ENCODE results near the gene KCNK13.
"Not testable (repeated sequence)": the region's sequence is repeated elsewhere in the genome, so short reads cannot be mapped to it uniquely, and the experiment has no call there.

Gene KCNK13

DNA sequence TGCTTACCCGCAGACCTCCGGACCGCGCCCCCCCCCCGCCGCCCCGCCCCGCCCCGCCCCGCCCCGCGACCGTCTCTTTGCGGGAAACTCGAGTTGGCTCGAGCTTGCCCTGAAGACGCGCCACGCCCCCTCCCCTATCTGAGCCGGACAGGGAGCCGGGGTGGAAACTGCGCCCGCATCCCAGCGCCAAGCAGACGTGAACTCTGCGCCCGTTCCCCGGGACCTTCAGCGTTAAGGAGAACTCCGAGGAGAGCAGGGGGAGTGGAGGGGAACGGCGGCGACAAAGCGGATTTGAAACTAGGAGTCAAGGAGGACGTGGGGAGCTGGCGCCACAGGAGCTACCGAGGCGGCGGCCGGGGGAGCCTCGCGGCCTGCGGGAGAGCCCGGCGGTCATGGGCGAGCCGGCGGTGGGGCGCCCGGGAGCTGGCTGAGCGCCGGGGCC is at the start of gene KCNK13:
TSS of gene KCNK13 (plus strand) at position 310 of the 442 bp plus-strand sequence. CDS start 212 bp downstream, outside the sequence.
- no peaks in the 10 kb centered on the region for H3K36me3 Mint-ChIP-seq
- H3K4me3 Mint-ChIP-seq, result peak within 1 kb of the TSS; percentile 74
- DNase-seq, result peak; percentile 29
- peaks cover 76% of the 10 kb centered on the region for H3K27me3 Mint-ChIP-seq
- H3K9me3 Mint-ChIP-seq, result no peaks in the 10 kb centered on the region
- peaks cover 24% of the 10 kb centered on the region for H3K4me1 Mint-ChIP-seq
- CTCF ChIA-PET, result interaction anchor here (1.5 kb wide), 1 partner anchor 174 kb away, joined by 5 read pairs; no protein-coding TSS in a partner anchor
- peak within 1 kb of the TSS; percentile 77 for H3K27ac Mint-ChIP-seq

DNA sequence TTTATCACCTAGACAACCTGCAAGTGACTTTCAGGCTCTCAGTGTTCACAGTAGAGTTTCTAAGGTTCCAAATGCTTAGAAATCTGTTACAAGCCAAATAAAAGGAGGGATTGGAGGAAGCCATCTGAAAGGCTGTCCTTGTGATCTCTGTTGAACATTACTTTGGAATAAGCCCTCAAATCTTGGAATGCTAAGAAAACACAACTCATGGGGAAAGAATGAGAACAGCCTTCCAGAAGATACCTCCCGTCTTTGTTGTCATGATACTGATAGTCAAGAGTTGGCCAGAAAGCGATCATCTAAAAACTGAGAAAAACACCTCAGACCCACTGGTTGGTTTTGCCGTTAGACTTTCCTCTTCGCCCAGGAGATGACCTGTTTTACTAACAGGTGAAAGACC is 44.4 kb upstream of the KCNK13 start:
- Mint-ChIP-seq H3K27ac (no peak overlapping the region), H3K36me3 (peaks cover 67% of the 10 kb centered on the region)

DNA sequence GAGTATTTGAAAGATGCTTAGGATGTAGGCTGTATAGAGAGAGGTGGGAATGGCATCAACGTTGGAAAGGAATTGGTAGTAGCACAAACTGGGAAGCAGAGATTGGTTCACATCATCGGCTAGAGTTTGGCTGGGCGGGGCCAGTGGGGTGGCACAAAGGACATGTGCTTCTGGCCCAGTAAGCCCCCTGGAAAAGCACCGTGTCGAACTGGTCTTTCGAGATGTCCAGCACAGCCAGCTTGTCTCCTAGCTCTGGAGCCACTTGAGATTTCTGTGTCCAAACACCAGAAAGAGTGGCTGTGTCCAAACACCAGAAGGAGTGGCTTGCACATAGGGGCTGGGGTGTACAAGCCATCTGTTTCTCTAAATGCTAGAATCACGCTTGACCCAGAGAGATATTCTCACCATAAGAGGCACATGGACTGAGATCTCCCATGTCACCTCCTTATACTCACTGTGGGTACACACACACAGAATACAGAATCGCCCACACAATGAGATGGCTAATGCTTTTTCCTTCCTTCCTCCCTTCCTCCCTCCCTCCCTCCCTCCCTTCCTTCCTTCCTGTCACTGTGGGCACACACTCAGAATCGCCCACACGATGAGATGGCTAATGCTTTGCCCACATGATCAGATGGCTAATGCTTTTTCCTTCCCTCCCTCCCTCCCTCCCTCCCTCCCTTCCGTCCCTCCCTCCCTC is 41.8 kb upstream of the KCNK13 start:
- H3K4me1 Mint-ChIP-seq, result peaks cover 3% of the 10 kb centered on the region
- peak overlapping the region; percentile 12 for H3K27ac Mint-ChIP-seq
- no peak for DNase-seq
- CTCF ChIA-PET, result no interaction called here
- H3K36me3 Mint-ChIP-seq, result peaks cover 67% of the 10 kb centered on the region
- H3K4me3 Mint-ChIP-seq, result no peak overlapping the region
- no peaks in the 10 kb centered on the region for H3K27me3 Mint-ChIP-seq
- H3K9me3 Mint-ChIP-seq, result no peaks in the 10 kb centered on the region

More for the DNA sequence above, 44.4 kb upstream of the KCNK13 start:
- CTCF ChIA-PET, result no interaction called here
- peaks cover 3% of the 10 kb centered on the region for H3K9me3 Mint-ChIP-seq
- peaks cover 3% of the 10 kb centered on the region for H3K4me1 Mint-ChIP-seq
- H3K27me3 Mint-ChIP-seq, result no peaks in the 10 kb centered on the region
- no peak overlapping the region for H3K4me3 Mint-ChIP-seq
- no peak for DNase-seq

DNA sequence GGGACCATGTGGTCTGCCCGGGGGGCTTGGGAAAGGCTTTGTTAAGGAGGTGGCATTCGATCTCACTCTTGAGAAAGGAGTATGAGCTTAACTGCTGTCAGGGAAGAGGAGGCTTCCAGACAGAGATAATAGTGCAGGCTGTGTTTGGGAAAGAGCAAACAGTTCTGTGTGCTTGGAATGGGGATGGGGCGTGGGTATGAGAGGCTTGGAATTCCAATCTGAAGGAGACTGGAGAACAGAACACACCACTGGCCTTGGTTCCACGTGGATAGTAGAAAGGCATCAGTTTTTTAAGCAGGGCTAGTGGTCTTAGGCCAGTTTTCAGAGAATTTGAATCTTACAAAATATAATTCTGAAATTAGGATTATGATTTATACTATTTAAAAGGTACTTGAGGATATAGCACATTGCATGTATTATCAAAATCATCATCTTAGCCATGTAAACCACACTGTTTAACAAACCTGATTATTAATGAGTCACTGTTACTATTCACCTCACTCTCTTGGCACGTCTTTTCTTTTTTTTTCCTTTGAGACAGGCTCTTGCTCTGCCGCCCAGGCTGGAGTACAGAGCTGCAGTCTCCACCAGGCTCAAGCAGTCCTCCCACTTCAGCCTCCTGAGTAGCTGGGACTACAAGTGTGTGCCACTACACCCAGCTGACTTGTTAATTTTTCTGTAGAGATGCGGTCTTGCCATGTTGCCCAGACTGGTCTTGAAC is 38.5 kb upstream of the KCNK13 start:
- Mint-ChIP-seq H3K4me1 (peaks cover 3% of the 10 kb centered on the region), H3K27me3 (no peaks in the 10 kb centered on the region), H3K36me3 (peaks cover 57% of the 10 kb centered on the region), H3K4me3 (no peak overlapping the region), H3K27ac (no peak overlapping the region), H3K9me3 (peaks cover 2% of the 10 kb centered on the region)
- DNase-seq, result no peak
- CTCF ChIA-PET, result no interaction called here

DNA sequence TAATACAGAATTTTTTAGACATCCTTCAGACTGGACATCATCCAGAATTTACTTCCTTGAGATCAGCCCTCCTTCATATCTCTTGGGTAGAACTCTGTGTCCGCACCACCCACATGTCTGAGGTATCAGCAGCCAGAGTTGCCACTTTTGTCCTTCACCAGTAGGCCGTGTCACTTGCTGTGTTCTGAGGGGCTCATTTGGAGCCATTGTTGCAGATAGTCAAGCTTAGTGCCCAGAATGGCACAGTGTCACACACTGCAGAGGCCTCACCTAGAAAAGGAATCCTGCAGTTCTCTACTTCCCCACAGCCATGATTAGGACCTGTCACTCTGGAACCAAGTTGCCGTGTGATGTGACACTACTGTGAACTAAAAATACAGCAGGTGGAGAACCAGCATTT is 36.9 kb upstream of the KCNK13 start:
- Mint-ChIP-seq H3K4me3 (no peak overlapping the region), H3K27me3 (no peaks in the 10 kb centered on the region), H3K4me1 (no peaks in the 10 kb centered on the region), H3K9me3 (peaks cover 2% of the 10 kb centered on the region), H3K27ac (no peak overlapping the region), H3K36me3 (peaks cover 46% of the 10 kb centered on the region)
- CTCF ChIA-PET, result no interaction called here
- no peak for DNase-seq

DNA sequence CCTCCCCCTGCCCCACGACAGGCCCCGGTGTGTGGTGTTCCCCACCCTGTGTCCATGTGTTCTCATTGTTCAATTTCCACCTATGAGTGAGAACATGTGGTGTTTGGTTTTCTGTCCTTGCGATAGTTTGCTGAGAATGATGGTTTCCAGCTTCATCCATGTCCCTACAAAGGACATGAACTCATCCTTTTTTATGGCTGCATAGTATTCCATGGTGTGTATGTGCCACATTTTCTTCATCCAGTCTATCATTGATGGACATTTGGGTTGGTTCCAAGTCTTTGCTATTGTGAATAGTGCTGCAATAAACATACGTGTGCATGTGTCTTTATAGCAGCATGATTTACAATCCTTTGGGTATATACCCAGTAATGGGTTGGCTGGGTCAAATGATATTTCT is 35.2 kb upstream of the KCNK13 start:
- H3K27ac Mint-ChIP-seq, H3K9me3 Mint-ChIP-seq, CTCF ChIA-PET, H3K27me3 Mint-ChIP-seq, DNase-seq, H3K4me1 Mint-ChIP-seq, H3K4me3 Mint-ChIP-seq: not testable (repeated sequence)
- peaks cover 43% of the 10 kb centered on the region for H3K36me3 Mint-ChIP-seq

DNA sequence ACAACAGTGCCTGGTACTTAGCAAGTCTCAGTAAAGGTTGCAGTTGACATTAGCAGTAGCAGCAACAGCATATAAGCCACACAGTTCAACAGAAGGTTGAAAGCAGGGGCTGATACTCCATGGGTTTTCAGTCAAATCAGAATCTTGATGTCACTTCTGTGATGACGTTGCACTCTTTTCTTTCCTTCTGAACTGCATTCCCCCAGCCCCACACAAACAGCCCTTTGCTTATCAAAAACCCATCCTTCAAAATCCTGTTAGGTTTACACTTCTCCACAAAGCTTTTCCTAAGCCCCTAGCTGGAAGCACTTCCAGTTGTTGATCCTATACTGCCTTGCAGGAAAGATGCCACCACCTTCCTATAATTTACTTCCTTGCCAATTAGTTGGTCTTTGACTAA is 34.0 kb upstream of the KCNK13 start:
- CTCF ChIA-PET, result no interaction called here
- Mint-ChIP-seq H3K27ac (no peak overlapping the region), H3K36me3 (peaks cover 46% of the 10 kb centered on the region), H3K9me3 (peaks cover 2% of the 10 kb centered on the region), H3K4me3 (no peak overlapping the region), H3K27me3 (no peaks in the 10 kb centered on the region), H3K4me1 (no peaks in the 10 kb centered on the region)
- no peak for DNase-seq

DNA sequence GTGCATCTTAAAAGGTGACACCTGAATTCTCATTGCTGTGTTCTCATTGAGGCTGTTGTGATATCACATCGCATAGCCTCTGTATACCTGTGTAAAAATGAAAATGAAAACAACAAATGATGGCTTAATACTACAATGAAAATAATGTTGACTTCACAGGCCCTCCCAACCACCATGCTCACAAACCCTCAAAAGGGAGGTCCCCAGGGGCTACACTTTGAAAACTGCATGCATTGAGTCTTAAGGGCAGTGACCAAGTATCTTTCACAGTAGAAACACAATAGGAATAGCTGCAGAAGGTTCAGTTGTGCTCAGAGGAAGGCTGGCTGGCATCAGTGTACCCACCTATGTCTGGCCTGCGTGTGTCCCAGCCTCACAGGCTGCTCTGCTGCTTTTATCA is 27.6 kb upstream of the KCNK13 start:
- H3K27ac Mint-ChIP-seq, result no peak overlapping the region
- H3K36me3 Mint-ChIP-seq, result peaks cover 52% of the 10 kb centered on the region
- H3K27me3 Mint-ChIP-seq, result no peaks in the 10 kb centered on the region
- no peaks in the 10 kb centered on the region for H3K9me3 Mint-ChIP-seq
- no peaks in the 10 kb centered on the region for H3K4me1 Mint-ChIP-seq
- CTCF ChIA-PET, result no interaction called here
- no peak for DNase-seq
- no peak overlapping the region for H3K4me3 Mint-ChIP-seq

DNA sequence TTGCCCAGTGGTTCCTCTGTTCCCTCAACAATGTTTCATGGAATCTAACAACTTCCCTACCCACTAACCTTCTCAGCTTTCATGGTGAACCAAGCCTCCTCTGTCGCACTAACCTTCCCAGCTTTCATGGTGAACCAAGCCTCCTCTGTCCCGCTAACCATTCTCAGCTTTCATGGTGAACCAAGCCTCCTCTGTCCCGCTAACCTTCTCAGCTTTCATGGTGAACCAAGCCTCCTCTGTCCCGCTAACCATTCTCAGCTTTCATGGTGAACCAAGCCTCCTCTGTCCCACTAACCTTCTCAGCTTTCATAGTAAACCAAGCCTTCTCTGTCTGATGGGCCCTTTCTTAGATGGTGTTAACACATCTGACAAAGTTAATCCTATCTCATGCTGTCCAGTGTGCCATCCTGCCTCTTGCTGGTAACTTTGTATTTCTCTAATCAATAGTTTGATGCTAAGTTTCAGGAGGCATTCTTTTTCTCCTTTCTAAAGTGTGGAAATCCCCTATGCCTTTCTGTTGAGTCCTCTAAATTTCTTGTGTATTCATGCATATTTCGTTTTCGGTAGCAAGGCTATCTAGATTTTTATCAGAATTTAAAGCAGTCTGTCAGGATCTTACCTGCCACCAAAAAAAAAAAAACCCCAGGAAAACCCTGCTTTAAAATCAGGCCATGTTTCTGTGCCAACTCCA is 26.8 kb upstream of the KCNK13 start:
- H3K27ac Mint-ChIP-seq, result no peak overlapping the region
- DNase-seq, result no peak
- peaks cover 54% of the 10 kb centered on the region for H3K36me3 Mint-ChIP-seq
- CTCF ChIA-PET, result no interaction called here
- no peaks in the 10 kb centered on the region for H3K9me3 Mint-ChIP-seq
- no peaks in the 10 kb centered on the region for H3K4me1 Mint-ChIP-seq
- no peak overlapping the region for H3K4me3 Mint-ChIP-seq
- no peaks in the 10 kb centered on the region for H3K27me3 Mint-ChIP-seq

DNA sequence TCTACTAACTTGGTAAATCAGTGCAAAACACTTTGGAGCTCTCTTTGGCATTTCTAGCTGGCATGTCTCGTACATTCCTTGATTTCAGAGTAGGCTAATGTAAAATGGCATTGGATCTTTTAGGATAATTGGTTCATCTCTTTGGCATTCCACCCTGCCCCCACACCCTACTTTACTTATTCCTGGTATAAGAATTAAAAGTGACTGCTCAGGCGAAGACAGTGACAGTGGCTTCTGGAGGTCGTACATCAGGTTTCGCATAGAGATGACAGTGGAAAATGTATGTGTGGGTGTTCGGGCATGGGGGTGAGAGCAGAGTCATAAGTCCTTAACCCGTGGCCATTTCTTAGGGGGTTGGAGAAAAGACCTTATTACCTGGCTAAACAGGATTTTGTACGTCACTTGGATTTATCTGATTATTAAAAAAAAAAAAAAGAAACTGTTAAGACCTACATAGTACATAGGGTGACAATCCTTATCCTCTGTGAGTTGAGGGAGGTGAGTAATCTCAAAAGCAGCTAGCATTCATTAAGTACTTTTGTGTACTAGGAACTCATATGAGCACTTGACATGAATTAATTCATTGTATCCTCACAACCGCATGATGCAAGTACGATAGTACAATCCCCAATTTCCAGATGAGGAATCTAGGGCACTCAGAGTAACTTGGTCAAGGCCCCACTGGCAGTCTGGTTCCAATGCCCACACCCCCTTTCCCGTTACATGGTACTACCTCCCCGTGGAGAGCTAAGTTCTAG is 22.4 kb upstream of the KCNK13 start:
- H3K4me1 Mint-ChIP-seq, result no peaks in the 10 kb centered on the region
- no peak overlapping the region for H3K27ac Mint-ChIP-seq
- CTCF ChIA-PET, result interaction anchor here (0.5 to 2.1 kb wide), 2 partner anchors 66 to 197 kb away, joined by 3 to 5 read pairs; no protein-coding TSS in a partner anchor
- H3K9me3 Mint-ChIP-seq, result no peaks in the 10 kb centered on the region
- H3K36me3 Mint-ChIP-seq, result peaks cover 47% of the 10 kb centered on the region
- H3K27me3 Mint-ChIP-seq, result no peaks in the 10 kb centered on the region
- no peak overlapping the region for H3K4me3 Mint-ChIP-seq
- no peak for DNase-seq

DNA sequence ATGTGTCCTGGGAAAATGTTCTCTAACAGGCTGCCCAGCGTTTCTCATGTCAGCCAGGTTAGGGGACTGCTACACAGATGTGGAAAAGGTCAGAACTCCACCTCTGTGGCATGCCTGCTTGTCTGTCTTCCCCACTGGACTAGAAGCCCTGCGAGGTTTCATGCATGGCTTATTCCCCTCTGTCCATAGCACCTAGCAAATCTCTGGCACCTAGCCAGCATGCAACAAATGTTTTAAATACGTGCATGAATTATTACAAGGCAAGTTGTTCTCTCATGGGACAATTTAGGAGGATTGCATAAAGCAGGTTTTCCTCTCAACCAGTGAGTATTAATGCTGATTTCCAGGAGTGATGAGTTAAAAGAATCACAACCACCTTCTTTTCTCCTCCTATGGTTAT is 21.4 kb upstream of the KCNK13 start:
- Mint-ChIP-seq H3K36me3 (peaks cover 42% of the 10 kb centered on the region), H3K9me3 (no peaks in the 10 kb centered on the region), H3K27ac (no peak overlapping the region), H3K27me3 (no peaks in the 10 kb centered on the region), H3K4me3 (no peak overlapping the region), H3K4me1 (no peaks in the 10 kb centered on the region)
- CTCF ChIA-PET, result interaction anchor here (2.1 kb wide), 1 partner anchor 67 kb away, joined by 5 read pairs; no protein-coding TSS in a partner anchor
- DNase-seq, result no peak

DNA sequence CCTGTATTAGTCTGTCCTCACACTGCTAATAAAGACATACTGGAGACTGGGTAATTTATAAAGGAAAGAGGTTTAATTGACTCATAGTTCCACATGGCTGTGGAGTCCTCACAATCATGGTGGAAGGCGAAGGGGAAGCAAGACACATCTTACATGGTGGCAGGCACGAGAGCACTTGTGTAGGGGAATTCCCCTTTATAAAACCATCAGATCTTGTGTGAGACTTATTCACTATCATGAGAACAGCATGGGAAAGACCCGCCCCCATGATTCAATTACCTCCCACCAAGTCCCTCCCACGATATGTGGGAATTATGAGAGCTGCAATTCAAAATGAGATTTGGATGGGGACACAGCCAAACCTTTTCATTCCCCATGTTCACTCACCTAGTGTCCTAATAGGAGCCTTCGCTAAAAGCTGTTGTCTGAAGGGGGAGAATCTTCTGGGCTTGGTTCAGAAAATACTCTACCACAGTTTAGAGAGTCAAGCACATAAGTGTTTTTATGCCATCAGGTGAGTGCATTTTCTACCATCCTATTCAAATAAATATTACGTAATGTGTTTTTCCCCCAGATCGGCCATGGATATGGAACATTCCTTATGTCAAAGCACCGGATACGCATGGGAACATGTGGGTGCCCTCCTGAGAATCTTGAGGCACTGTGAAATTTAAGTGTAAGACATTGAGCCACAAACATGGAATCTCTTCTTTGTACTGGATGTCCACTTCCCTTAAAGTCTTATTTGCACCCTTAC is 19.1 kb upstream of the KCNK13 start:
- CTCF ChIA-PET, result no interaction called here
- Mint-ChIP-seq H3K36me3 (peaks cover 34% of the 10 kb centered on the region), H3K9me3 (no peaks in the 10 kb centered on the region), H3K4me3 (no peak overlapping the region), H3K27ac (no peak overlapping the region), H3K4me1 (no peaks in the 10 kb centered on the region), H3K27me3 (no peaks in the 10 kb centered on the region)
- DNase-seq, result no peak

DNA sequence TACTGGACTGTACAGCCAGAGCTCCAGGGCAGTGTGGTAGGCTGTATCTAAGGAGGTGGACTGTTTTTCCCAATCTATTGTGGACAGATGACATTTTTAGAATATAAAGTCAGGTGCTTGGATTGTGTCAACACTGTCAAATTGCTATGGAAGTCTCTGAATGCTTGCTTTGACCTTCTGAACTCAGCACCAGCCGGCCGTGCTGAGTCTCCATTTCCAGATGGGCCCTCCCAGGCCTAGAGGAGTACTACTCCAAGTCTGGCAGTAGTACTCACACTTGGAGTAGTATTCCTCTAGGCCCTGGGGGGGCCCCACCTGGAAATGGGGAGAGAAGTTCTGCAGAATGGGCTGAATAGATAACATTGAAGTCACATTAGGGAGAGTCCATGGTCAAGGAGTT is 16.2 kb upstream of the KCNK13 start:
- H3K27ac Mint-ChIP-seq, result no peak overlapping the region
- H3K27me3 Mint-ChIP-seq, result no peaks in the 10 kb centered on the region
- no peak for DNase-seq
- H3K4me3 Mint-ChIP-seq, result no peak overlapping the region
- no peaks in the 10 kb centered on the region for H3K9me3 Mint-ChIP-seq
- no peaks in the 10 kb centered on the region for H3K4me1 Mint-ChIP-seq
- CTCF ChIA-PET, result no interaction called here
- peaks cover 27% of the 10 kb centered on the region for H3K36me3 Mint-ChIP-seq
